GM18517 (cell line): Measurements from ENCODE around the gene EXPH5.
"Not testable (repeated sequence)": the region's sequence is repeated elsewhere in the genome, so short reads cannot be mapped to it uniquely, and the experiment has no call there.

Experiments used
- ATAC-seq: cut with Tn5 transposase; IDR thresholded peaks from one replicate; pipeline ENCODE4 v1.9.1; 2021; ENCODE audit warnings: mild to moderate bottlenecking, moderate library complexity; ENCODE audit not compliant: unreplicated experiment

Gene EXPH5

GRCh38 chr11:108593214-108593922 is at the start of gene EXPH5:
EXPH5 (minus strand) TSS chr11:108593768; CDS start chr11:108593536, 232 bp downstream.
- peak; percentile 90 for ATAC-seq

- not testable (repeated sequence) for ATAC-seq
Observed at GRCh38 chr11:108641752-108642151, 48.2 kb upstream of the EXPH5 start.

- ATAC-seq, result no peak
Observed at GRCh38 chr11:108639146-108639545, 45.6 kb upstream of the EXPH5 start.

- ATAC-seq, result no peak
Observed at GRCh38 chr11:108636222-108636621, 42.7 kb upstream of the EXPH5 start.

GRCh38 chr11:108635106-108635505 is 41.5 kb upstream of the EXPH5 start:
- no peak for ATAC-seq

- no peak for ATAC-seq
Observed at GRCh38 chr11:108632041-108632704, 38.6 kb upstream of the EXPH5 start.

- no peak for ATAC-seq
Observed at GRCh38 chr11:108629274-108629673, 35.7 kb upstream of the EXPH5 start.

- ATAC-seq, result no peak
Observed at GRCh38 chr11:108628812-108629211, 35.2 kb upstream of the EXPH5 start.

- ATAC-seq, result no peak
Observed at GRCh38 chr11:108628326-108628725, 34.8 kb upstream of the EXPH5 start.

- no peak for ATAC-seq
Observed at GRCh38 chr11:108624196-108624925, 30.8 kb upstream of the EXPH5 start.

- ATAC-seq, result no peak
Observed at GRCh38 chr11:108622341-108622740, 28.8 kb upstream of the EXPH5 start.

GRCh38 chr11:108620958-108621772 is 27.6 kb upstream of the EXPH5 start:
- ATAC-seq, result peak; percentile 91

- ATAC-seq, result no peak
Observed at GRCh38 chr11:108618529-108618928, 25.0 kb upstream of the EXPH5 start.

GRCh38 chr11:108617055-108617454 is 23.5 kb upstream of the EXPH5 start:
- ATAC-seq, result no peak

- ATAC-seq, result no peak
Observed at GRCh38 chr11:108616549-108616948, 23.0 kb upstream of the EXPH5 start.

- ATAC-seq, result no peak
Observed at GRCh38 chr11:108614086-108614485, 20.5 kb upstream of the EXPH5 start.

GRCh38 chr11:108609682-108610081 is 16.1 kb upstream of the EXPH5 start:
- no peak for ATAC-seq

GRCh38 chr11:108608548-108608947 is 15.0 kb upstream of the EXPH5 start:
- no peak for ATAC-seq

- ATAC-seq, result no peak
Observed at GRCh38 chr11:108606495-108607160, 13.1 kb upstream of the EXPH5 start.

- ATAC-seq, result no peak
Observed at GRCh38 chr11:108606070-108606469, 12.5 kb upstream of the EXPH5 start.
